GM19035 (cell line): Measurements from ENCODE around the gene TMEM18.
"Not testable (repeated sequence)": the region's sequence is repeated elsewhere in the genome, so short reads cannot be mapped to it uniquely, and the experiment has no call there.

ENCODE experiments used
- ATAC-seq: cut with Tn5 transposase; IDR thresholded peaks from one replicate; pipeline ENCODE4 v1.9.1; 2021; ENCODE audit not compliant: unreplicated experiment

The TMEM18 gene

GRCh38 chr2:694174-694573 lies 17.0 kb upstream of the TMEM18 start:
- no peak for ATAC-seq

- ATAC-seq: no peak
Measured at GRCh38 chr2:693606-694005, 16.4 kb upstream of the TMEM18 start.

- ATAC-seq: no peak
Measured at GRCh38 chr2:692767-693166, 15.6 kb upstream of the TMEM18 start.

GRCh38 chr2:691821-692761 lies 14.9 kb upstream of the TMEM18 start:
- ATAC-seq: no peak

GRCh38 chr2:690799-691198 lies 13.6 kb upstream of the TMEM18 start:
- ATAC-seq: no peak

- ATAC-seq: no peak
Measured at GRCh38 chr2:689877-690510, 12.8 kb upstream of the TMEM18 start.

- ATAC-seq: no peak
Measured at GRCh38 chr2:689237-689636, 12.0 kb upstream of the TMEM18 start.

GRCh38 chr2:688504-689076 lies 11.4 kb upstream of the TMEM18 start:
- no peak for ATAC-seq

- no peak for ATAC-seq
Measured at GRCh38 chr2:685421-685820, 8.2 kb upstream of the TMEM18 start.

GRCh38 chr2:684913-685312 lies 7.7 kb upstream of the TMEM18 start:
- not testable (repeated sequence) for ATAC-seq

GRCh38 chr2:682226-682625 lies 5.0 kb upstream of the TMEM18 start:
- no peak for ATAC-seq

- no peak for ATAC-seq
Measured at GRCh38 chr2:681312-681711, 4.1 kb upstream of the TMEM18 start.

GRCh38 chr2:680496-680895 lies 3.3 kb upstream of the TMEM18 start:
- no peak for ATAC-seq

GRCh38 chr2:678964-679363 lies 1.8 kb upstream of the TMEM18 start:
- ATAC-seq: no peak

GRCh38 chr2:677959-678550 lies 849 bp upstream of the TMEM18 start:
- ATAC-seq: no peak

- ATAC-seq: peak; percentile 81
Measured at GRCh38 chr2:676647-677055, 555 bp downstream of the TMEM18 start.

GRCh38 chr2:675982-676646 lies 1.1 kb downstream of the TMEM18 start:
- peak; percentile 38 for ATAC-seq

GRCh38 chr2:675460-675859 lies 1.7 kb downstream of the TMEM18 start:
- ATAC-seq: no peak

GRCh38 chr2:675051-675450 lies 2.2 kb downstream of the TMEM18 start:
- ATAC-seq: no peak

- no peak for ATAC-seq
Measured at GRCh38 chr2:674321-674985, 2.8 kb downstream of the TMEM18 start.
